Large intestine (tissue), 3 donors: Measurements from ENCODE around the gene CCN2. TPM values are rescaled to one million over a fixed set of nuclear protein-coding genes. Genes with fewer than 3 reads are reported as not detected.

ENCODE experiments used
- DNase-seq, 2 donors: peaks; one replicate each; pipeline versions ENCODE4 v3.0.0 to v3.0.0-alpha.2; 2013
- H3K27ac ChIP-seq: one replicate; pipeline ENCODE4 v1.5.1; 2013; ENCODE audit warnings: low read length
- H3K27me3 ChIP-seq: 2 replicates; pipeline ENCODE4 v1.6.1; 2013; ENCODE audit warnings: low read length; ENCODE audit not compliant: control insufficient read depth, insufficient read depth
- H3K36me3 ChIP-seq: 2 replicates; pipeline ENCODE4 v1.6.1; 2013; ENCODE audit warnings: low read length; ENCODE audit not compliant: control insufficient read depth, insufficient read depth
- H3K4me1 ChIP-seq: one replicate; pipeline ENCODE4 v1.6.1; 2013; ENCODE audit warnings: low read length; ENCODE audit not compliant: control insufficient read depth, insufficient read depth
- H3K4me3 ChIP-seq: one replicate; pipeline ENCODE4 v1.5.1; 2013; ENCODE audit warnings: low read length
- H3K9me3 ChIP-seq: one replicate; pipeline ENCODE4 v1.6.1; 2013; ENCODE audit warnings: mild to moderate bottlenecking, low read depth, low read length, moderate library complexity; ENCODE audit not compliant: control insufficient read depth
- WGBS: methylation state at CpG from one replicate; pipeline ENCODE4 v1.1.5; 2013; ENCODE audit warnings: low lambda C conversion rate; ENCODE audit not compliant: insufficient coverage; 5-methylcytosine and 5-hydroxymethylcytosine counted together
- polyA plus RNA-seq: library from polyadenylated mRNA; unstranded; fragments of 120-200 nt; gene quantifications from one replicate; pipeline ENCODE4 v1.2.1, GENCODE V29; 2013

CCN2 gene
- polyA plus RNA-seq, 1 donor, result 102 TPM

DNA sequence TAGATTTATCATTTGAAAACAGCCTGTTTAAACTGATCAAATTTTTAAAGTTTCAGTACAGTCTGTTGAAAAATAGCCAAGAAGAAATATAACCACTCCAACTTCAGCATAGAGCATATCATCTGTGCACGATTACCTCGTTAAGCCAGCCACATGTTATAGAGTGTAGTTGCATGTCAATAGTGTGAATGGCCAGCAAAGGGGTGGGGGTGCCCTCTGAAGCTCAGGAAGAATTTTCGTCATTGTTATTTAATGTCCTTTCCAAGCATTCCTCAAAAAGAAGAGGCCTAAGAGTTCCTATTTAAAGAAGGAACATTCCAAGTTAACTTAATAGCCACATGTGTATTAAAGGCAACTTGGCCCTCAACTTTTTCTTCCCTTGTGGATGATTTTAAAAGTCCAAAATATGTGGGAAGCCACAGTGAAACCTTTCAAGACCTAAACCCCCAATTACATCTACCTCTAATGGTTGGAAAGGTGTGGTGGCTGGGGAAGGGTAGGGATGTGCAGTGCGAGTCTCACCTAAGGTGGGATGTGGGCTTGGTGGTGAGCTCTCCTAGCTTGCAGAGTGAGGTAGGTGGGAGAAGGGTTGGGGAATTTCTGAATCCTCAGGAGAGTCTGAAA, 1.8 kb upstream of the CCN2 start:
- no CpG with 5 or more reads among the region's 4 CpGs for WGBS
- no peaks in the 10 kb centered on the region for H3K27me3 ChIP-seq
- H3K9me3 ChIP-seq, result peaks cover 3% of the 10 kb centered on the region

GRCh38 chr6:131951576-131952230, 531 bp upstream of the CCN2 start:
- DNase-seq, result no peak
- WGBS, result 47% methylated on average over 3 of the region's 8 CpGs

More for the DNA sequence above, 1.8 kb upstream of the CCN2 start:
- Histone ChIP-seq H3K36me3 (peaks cover 3% of the 10 kb centered on the region), H3K27ac (no peak overlapping the region), H3K4me1 (no peaks in the 10 kb centered on the region), H3K4me3 (no peak overlapping the region)
- no peak for DNase-seq

DNA sequence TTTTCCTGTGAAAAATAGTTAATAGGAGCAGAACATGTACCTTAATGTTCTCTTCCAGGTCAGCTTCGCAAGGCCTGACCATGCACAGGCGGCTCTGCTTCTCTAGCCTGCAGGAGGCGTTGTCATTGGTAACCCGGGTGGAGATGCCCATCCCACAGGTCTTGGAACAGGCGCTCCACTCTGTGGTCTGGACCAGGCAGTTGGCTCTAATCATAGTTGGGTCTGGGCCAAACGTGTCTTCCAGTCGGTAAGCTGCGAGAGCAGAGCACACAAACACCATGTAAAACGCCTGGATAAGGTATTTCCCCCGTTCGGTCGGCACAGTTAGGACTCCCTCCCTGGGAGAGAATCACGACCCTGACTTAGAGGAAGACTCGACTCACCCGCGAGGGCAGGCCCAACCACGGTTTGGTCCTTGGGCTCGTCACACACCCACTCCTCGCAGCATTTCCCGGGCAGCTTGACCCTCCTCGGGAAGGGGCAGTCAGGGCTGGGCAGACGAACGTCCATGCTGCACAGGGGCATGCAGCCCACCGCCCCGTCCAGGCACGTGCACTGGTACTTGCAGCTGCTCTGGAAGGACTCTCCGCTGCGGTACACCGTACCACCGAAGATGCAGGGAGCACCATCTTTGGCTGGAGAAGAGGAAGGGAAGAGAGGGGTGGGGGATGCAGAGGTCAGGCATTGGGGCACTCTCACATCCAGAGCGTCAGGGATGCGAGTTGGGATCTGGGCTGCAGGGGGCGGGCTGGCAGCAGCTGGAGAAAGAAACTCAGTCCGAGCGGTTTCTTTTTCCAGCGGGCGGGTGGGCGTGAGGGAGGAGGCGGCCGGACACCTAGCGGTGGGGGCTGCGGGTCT, 1.0 kb downstream of the CCN2 start:
- DNase-seq, result peak; percentile 37 to 66
- H3K4me1 ChIP-seq, result no peaks in the 10 kb centered on the region
- H3K4me3 ChIP-seq, result peak overlapping the region; percentile 57
- H3K27ac ChIP-seq, result peak overlapping the region; percentile 80
- no CpG with 5 or more reads among the region's 42 CpGs for WGBS
- H3K36me3 ChIP-seq, result peaks cover 3% of the 10 kb centered on the region
- no peaks in the 10 kb centered on the region for H3K27me3 ChIP-seq
- H3K9me3 ChIP-seq, result peaks cover 3% of the 10 kb centered on the region

More at GRCh38 chr6:131951576-131952230, 531 bp upstream of the CCN2 start:
- Histone ChIP-seq H3K27me3 (no peaks in the 10 kb centered on the region), H3K9me3 (peaks cover 3% of the 10 kb centered on the region), H3K27ac (peak overlapping the region; percentile 43), H3K4me3 (peak overlapping the region; percentile 48), H3K4me1 (no peaks in the 10 kb centered on the region), H3K36me3 (peaks cover 3% of the 10 kb centered on the region)

- Histone ChIP-seq H3K36me3 (peaks cover 3% of the 10 kb centered on the region), H3K9me3 (peaks cover 3% of the 10 kb centered on the region), H3K4me3 (peak overlapping the region; percentile 57), H3K27ac (peak overlapping the region; percentile 80), H3K4me1 (no peaks in the 10 kb centered on the region), H3K27me3 (no peaks in the 10 kb centered on the region)
- 40% methylated on average over 1 of the region's 3 CpGs for WGBS
- peak; percentile 21 to 38 for DNase-seq
Observed at GRCh38 chr6:131949620-131949908, 1.6 kb downstream of the CCN2 start.

GRCh38 chr6:131948692-131949619, 2.2 kb downstream of the CCN2 start:
- peak in 1 of 2 donors; percentile 34 for DNase-seq
- peaks cover 3% of the 10 kb centered on the region for H3K36me3 ChIP-seq
- peak overlapping the region; percentile 57 for H3K4me3 ChIP-seq
- H3K27ac ChIP-seq, result peak overlapping the region; percentile 80
- no peaks in the 10 kb centered on the region for H3K27me3 ChIP-seq
- no peaks in the 10 kb centered on the region for H3K4me1 ChIP-seq
- H3K9me3 ChIP-seq, result peaks cover 3% of the 10 kb centered on the region
- WGBS, result 84% methylated on average over 2 of the region's 18 CpGs

GRCh38 chr6:131947986-131948661, 3.0 kb downstream of the CCN2 start:
- Histone ChIP-seq H3K4me3 (peak overlapping the region; percentile 57), H3K27me3 (no peaks in the 10 kb centered on the region), H3K9me3 (peaks cover 3% of the 10 kb centered on the region), H3K4me1 (no peaks in the 10 kb centered on the region), H3K27ac (no peak overlapping the region), H3K36me3 (peaks cover 3% of the 10 kb centered on the region)
- WGBS, result no CpG with 5 or more reads among the region's 3 CpGs
- DNase-seq, result no peak

DNA sequence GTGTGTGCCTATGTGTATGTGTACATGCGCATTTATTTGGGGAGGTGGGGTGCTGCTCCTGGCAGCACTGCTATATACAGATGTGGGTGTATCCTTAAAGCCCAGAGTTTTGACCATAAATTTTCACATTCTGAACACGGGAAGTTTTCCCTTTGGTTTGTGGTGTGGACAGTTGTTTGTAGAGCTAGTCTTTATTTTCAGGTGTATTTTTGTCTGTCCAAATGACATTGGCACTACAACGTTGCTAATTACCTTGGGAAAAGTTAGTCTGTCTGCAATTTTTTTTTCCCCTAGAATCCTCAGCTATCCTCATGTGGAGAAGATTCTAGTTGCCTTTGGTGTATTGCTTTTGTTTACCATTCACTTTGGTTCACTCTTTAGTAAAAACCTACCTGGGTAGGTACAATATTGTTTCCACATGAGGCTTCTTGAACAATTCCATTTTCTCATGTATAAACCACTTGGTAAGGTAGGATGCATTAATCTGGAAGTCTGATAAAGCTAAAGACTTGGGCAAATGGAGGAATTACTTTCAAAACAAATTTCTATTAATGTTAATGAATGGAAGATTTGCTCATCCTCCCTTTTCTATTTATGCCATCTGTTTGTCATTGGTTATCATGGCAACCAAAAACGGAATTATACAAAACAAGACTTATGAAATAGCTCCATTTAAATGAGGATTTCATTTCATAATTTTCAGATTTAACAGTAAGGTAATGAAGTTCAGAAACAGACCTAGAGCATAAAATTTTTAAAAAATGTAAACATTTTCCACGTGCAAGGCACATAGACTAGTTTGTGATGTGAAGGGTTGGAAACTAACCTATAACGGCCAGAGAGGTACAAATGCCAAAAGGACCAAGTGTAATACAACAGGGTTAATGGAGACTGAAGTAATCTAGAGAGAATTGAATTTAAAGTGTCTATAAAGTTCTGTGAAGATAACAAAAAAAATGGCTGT, 3.9 kb downstream of the CCN2 start:
- H3K9me3 ChIP-seq, result peaks cover 3% of the 10 kb centered on the region
- no peak for DNase-seq
- 83% methylated on average over 4 of the region's 6 CpGs for WGBS

DNA sequence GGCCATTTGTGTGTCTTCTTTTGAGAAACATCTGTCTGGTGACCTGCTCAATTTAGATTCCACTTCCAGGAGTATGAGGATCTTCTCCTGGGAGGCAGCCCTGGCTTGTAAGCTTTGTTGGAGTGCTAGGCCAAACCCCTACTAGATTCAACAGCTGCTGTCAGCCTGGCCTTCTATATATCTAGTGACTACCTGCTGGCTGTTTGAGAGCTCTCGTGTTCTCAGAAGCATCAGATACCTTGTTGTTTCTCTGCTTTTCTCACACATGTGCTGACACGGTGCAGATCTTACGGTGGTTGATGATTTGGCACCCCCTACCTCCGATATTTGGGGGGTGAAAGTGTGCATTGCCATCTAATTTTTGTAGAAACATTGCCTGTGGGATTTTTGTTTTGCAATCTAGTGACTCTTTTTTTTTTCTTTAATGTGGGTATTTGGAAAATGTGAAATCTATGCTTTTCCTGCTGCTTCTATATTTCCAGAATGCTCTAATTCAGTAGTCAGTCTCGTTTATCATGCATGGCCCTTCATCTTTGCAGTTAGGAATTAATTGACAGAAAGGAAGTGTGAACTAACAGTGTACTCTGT, 4.7 kb downstream of the CCN2 start:
- no peak for DNase-seq
- peaks cover 3% of the 10 kb centered on the region for H3K36me3 ChIP-seq
- no peak overlapping the region for H3K4me3 ChIP-seq
- H3K4me1 ChIP-seq, result no peaks in the 10 kb centered on the region
- H3K27me3 ChIP-seq, result no peaks in the 10 kb centered on the region
- peaks cover 3% of the 10 kb centered on the region for H3K9me3 ChIP-seq
- no peak overlapping the region for H3K27ac ChIP-seq
- 100% methylated on average over 1 of the region's 5 CpGs for WGBS

More for the DNA sequence above, 3.9 kb downstream of the CCN2 start:
- no peaks in the 10 kb centered on the region for H3K4me1 ChIP-seq
- H3K36me3 ChIP-seq, result peaks cover 3% of the 10 kb centered on the region
- H3K4me3 ChIP-seq, result no peak overlapping the region
- no peak overlapping the region for H3K27ac ChIP-seq
- no peaks in the 10 kb centered on the region for H3K27me3 ChIP-seq
